HepG2 (cell line): ENCODE results near the gene ING5. TPM values are rescaled to one million over a fixed set of nuclear protein-coding genes. Genes with fewer than 3 reads are reported as not detected.

Experiments
- ARID5B ChIP-seq: IDR thresholded peaks from 2 replicates; pipeline ENCODE4 v1.4.0; 2020; ENCODE audit warnings: mild to moderate bottlenecking, missing genetic modification reagents
- BHLHE40 ChIP-seq: IDR thresholded peaks from 2 replicates; pipeline ENCODE4 v1.6.1; 2011; ENCODE audit warnings: low read length, improper control_type of control experiment
- CBX2 ChIP-seq, 2 experiments: fragments of 200-600 bp in 1 of 2; sonication (generic); formaldehyde crosslinking in 1 of 2; IDR thresholded peaks; 2 replicates each; pipeline versions ENCODE4 v1.7.0 to v1.8.1; 2018 to 2022; ENCODE audit warnings: low read depth in 2 of 2, low read length in 1 of 2, mild to moderate bottlenecking in 1 of 2, missing genetic modification reagents in 1 of 2
- FOXA3 ChIP-seq: IDR thresholded peaks from 2 replicates; pipeline ENCODE4 v1.6.1; 2016; ENCODE audit warnings: missing genetic modification reagents, missing compliant biosample characterization
- FOXP1 ChIP-seq, 2 experiments: fragments of 450-650 bp in 1 of 2; IDR thresholded peaks; 2 replicates each; pipeline ENCODE4 v1.6.1; 2017 to 2018; ENCODE audit warnings: antibody characterized with exemption in 1 of 2
- HDAC2 ChIP-seq: sonication (generic); formaldehyde crosslinking; IDR thresholded peaks from 2 replicates; pipeline ENCODE4 v1.4.0; 2020; ENCODE audit warnings: missing genetic modification reagents
- JDP2 ChIP-seq: sonication (generic); formaldehyde crosslinking; IDR thresholded peaks from 2 replicates; pipeline ENCODE4 v1.8.1; 2022; ENCODE audit warnings: missing genetic modification reagents, borderline replicate concordance
- KAT7 ChIP-seq: IDR thresholded peaks from 2 replicates; pipeline ENCODE4 v1.6.1; 2018; ENCODE audit warnings: borderline replicate concordance, missing compliant biosample characterization
- MTF1 ChIP-seq: sonication (generic); formaldehyde crosslinking; IDR thresholded peaks from 2 replicates; pipeline ENCODE4 v1.5.0; 2020; ENCODE audit warnings: missing genetic modification reagents
- PTBP1 ChIP-seq: fragments of 200-400 bp; formaldehyde crosslinking; IDR thresholded peaks from 2 replicates; pipeline ENCODE4 v1.6.1; 2018; ENCODE audit warnings: low read length, low read depth; ENCODE audit not compliant: poor library complexity, severe bottlenecking
- RCOR2 ChIP-seq: IDR thresholded peaks from 2 replicates; pipeline ENCODE4 v1.6.1; 2016; ENCODE audit warnings: missing biosample characterization, missing genetic modification reagents
- SMC3 ChIP-seq: IDR thresholded peaks from 2 replicates; pipeline ENCODE4 v1.6.1; 2011; ENCODE audit warnings: low read length, improper control_type of control experiment
- SSRP1 ChIP-seq: IDR thresholded peaks from 2 replicates; pipeline ENCODE4 v1.6.1; 2016; ENCODE audit warnings: control low read depth
- THAP9 ChIP-seq: sonication (generic); formaldehyde crosslinking; IDR thresholded peaks from 2 replicates; pipeline ENCODE4; 2020; ENCODE audit warnings: missing genetic modification reagents, mild to moderate bottlenecking, borderline replicate concordance
- TMF1 ChIP-seq: sonication (generic); formaldehyde crosslinking; IDR thresholded peaks from 2 replicates; pipeline ENCODE4 v1.8.1; 2022; ENCODE audit warnings: low read depth, missing genetic modification reagents
- TOPORS ChIP-seq: sonication (generic); formaldehyde crosslinking; IDR thresholded peaks from 2 replicates; pipeline ENCODE4 v1.8.0; 2023; ENCODE audit warnings: mild to moderate bottlenecking, missing genetic modification reagents
- ZNF230 ChIP-seq: sonication (generic); formaldehyde crosslinking; IDR thresholded peaks from 2 replicates; pipeline ENCODE4 v1.4.0; 2020; ENCODE audit warnings: mild to moderate bottlenecking, missing genetic modification reagents
- ZNF34 ChIP-seq: sonication (generic); formaldehyde crosslinking; IDR thresholded peaks from 2 replicates; pipeline ENCODE4 v1.4.0; 2020; ENCODE audit warnings: mild to moderate bottlenecking, missing genetic modification reagents, borderline replicate concordance
- ZNF362 ChIP-seq: sonication (generic); formaldehyde crosslinking; IDR thresholded peaks from 2 replicates; pipeline ENCODE4 v1.4.0; 2020; ENCODE audit warnings: missing genetic modification reagents, mild to moderate bottlenecking, borderline replicate concordance
- ZNF44 ChIP-seq: sonication (generic); formaldehyde crosslinking; IDR thresholded peaks from 2 replicates; pipeline ENCODE4 v1.5.1; 2020; ENCODE audit warnings: mild to moderate bottlenecking, missing genetic modification reagents
- ZNF468 ChIP-seq: sonication (generic); formaldehyde crosslinking; IDR thresholded peaks from 2 replicates; pipeline ENCODE4 v1.8.0; 2022; ENCODE audit warnings: mild to moderate bottlenecking, moderate library complexity, missing genetic modification reagents
- ZNF597 ChIP-seq: sonication (generic); formaldehyde crosslinking; IDR thresholded peaks from 2 replicates; pipeline ENCODE4 v1.5.0; 2020; ENCODE audit warnings: missing genetic modification reagents
- ZNF792 ChIP-seq: IDR thresholded peaks from 2 replicates; pipeline ENCODE4 v1.6.1; 2016
- polyA plus RNA-seq, 8 experiments: library from polyadenylated mRNA; depleted of rRNA in 3 of 8; stranded (reverse) in 7 of 8; unstranded in 1 of 8; fragments of >200 nt; fragmentation: Illumina TruSeq in 4 of 8; extraction: Trizol in 4 of 8; gene quantifications; 2 replicates each; pipeline versions ENCODE4 v1.2.1 to v1.2.3, GENCODE V29; 2011 to 2016; ENCODE audit warnings: low read depth in 4 of 8, missing spikeins in 1 of 8, mixed read lengths in 1 of 8; ENCODE audit not compliant: insufficient read depth in 1 of 8
- total RNA-seq, 5 experiments: library from RNA; depleted of rRNA; stranded (reverse); fragments of >200 nt; fragmentation: Illumina TruSeq; extraction: Trizol; gene quantifications; 2 replicates each; pipeline ENCODE4 v1.2.3, GENCODE V29; 2016; ENCODE audit warnings: low read depth in 1 of 5

Gene ING5
- total and polyA plus RNA-seq, 2 of the 13 experiments (the other 11 are each of a cell fraction or from before 2014, with no cell fraction given): 61.9 to 71.9 TPM

GRCh38 chr2:241701149-241701398 is 765 bp upstream of the ING5 start (continued):
- peak; percentile 89 for TF ChIP-seq BHLHE40
- TF ChIP-seq ZNF362 (CRISPR knock-in tag): peak; percentile 53; the same call in 1 of the 2 replicates
- no peak; the same call in 1 of the 2 replicates for TF ChIP-seq SSRP1
- TF ChIP-seq ZNF44 (CRISPR knock-in tag): no peak; the same call in 1 of the 2 replicates
- peak; percentile 63; the same call in 1 of the 2 replicates for TF ChIP-seq THAP9 (CRISPR knock-in tag)
- TF ChIP-seq FOXA3 (CRISPR knock-in tag): peak; percentile 29; the same call in 1 of the 2 replicates
- TF ChIP-seq SMC3: peak; percentile 10; the same call in 1 of the 2 replicates
- TF ChIP-seq TMF1: peak; percentile 50; the same call in 1 of the 2 replicates
- peak; percentile 8 for TF ChIP-seq PTBP1
- TF ChIP-seq KAT7 (CRISPR knock-in tag): peak; percentile 49; the same call in 1 of the 2 replicates
- TF ChIP-seq ZNF34 (CRISPR knock-in tag): no peak
- no peak for TF ChIP-seq TOPORS (CRISPR knock-in tag)
- no peak for TF ChIP-seq MTF1
- TF ChIP-seq ZNF230 (CRISPR knock-in tag): peak; percentile 93; the same call in 1 of the 2 replicates
- TF ChIP-seq ARID5B: no peak
- no peak for TF ChIP-seq ZNF597
- TF ChIP-seq CBX2 (IDR thresholded peaks at IDR 0.05; ENCODE audit: low read depth, low read length): no peak
- no peak for TF ChIP-seq CBX2 (CRISPR knock-in tag; IDR thresholded peaks at IDR 0.05; ENCODE audit: low read depth)
- no peak for TF ChIP-seq ZNF468 (CRISPR knock-in tag)
- 0 out of 2 replicates have a peak, but pooled peaks have one; percentile 67 for TF ChIP-seq HDAC2 (CRISPR knock-in tag)
- TF ChIP-seq RCOR2: 0 out of 2 replicates have a peak, but pooled peaks have one; percentile 31
- peak; percentile 13; the same call in 1 of the 2 replicates for TF ChIP-seq JDP2 (CRISPR knock-in tag)
- no peak for TF ChIP-seq FOXP1 (IDR thresholded peaks at IDR 0.05)
- no peak for TF ChIP-seq FOXP1 (CRISPR knock-in tag; IDR thresholded peaks at IDR 0.05)
- no peak for TF ChIP-seq ZNF792 (CRISPR knock-in tag)
